Erythroblast (primary cell): ENCODE measurements around the gene ANKRD12.
"Not testable (repeated sequence)": the region's sequence is repeated elsewhere in the genome, so short reads cannot be mapped to it uniquely, and the experiment has no call there.

ENCODE experiments used
- DNase-seq, 2 experiments: peaks; one replicate each; lab custom pipeline; 2025; lab: John Stamatoyannopoulos, UW
- GATA1 ChIP-seq: IDR thresholded peaks from 2 replicates; pipeline ENCODE4 v1.6.1; 2011; ENCODE audit warnings: low read depth, mild to moderate bottlenecking, control low read depth, low read length, moderate library complexity
- POLR2A ChIP-seq: IDR thresholded peaks from 2 replicates; pipeline ENCODE4 v1.6.1; 2011; ENCODE audit warnings: mild to moderate bottlenecking, low read length

The ANKRD12 gene

DNA sequence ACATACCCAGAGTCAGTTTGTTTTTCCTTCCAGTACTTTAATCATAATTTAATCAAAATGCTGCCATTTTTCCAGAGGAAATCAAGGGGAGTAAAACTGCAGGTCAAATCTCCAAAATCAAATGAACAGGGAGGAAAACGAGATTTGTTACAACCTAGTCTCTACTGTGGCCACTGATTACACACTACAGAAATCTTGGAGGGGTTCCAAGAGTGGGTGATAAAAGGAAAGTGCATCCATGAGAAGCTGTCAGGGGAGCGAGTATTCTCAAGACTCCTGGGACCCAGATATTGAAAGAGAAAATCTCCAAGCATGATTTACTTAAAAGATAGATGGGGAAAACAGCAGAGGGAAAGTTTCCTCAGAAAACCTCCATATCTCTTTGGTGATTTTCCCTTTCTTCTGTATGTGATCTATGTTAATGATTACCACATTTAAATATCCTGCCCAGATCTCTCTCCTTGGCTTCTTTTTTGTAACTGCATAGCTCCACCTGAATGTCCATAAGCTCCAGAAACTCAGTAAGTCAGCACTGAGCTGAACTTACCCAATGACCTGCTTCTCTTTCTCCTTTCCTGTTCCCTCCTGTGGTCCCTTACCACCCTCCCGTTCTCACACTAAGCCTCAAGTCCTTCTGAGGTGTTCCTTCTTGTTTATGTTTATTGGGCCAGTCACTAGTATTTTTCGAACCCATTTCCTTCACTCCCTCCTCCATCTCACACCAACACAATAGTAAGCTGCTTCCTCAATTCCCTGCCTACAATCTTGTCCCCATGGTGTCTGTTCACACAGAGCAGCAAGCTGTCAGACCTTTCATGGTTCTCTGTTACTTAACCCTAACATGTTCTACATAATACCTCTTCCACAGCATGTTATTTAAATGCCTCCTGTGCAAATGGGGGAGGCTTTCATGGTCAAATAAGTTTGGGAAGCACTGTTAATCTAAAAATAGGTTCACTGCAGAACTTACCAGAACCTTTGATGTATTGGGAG lies 124.1 kb downstream of the ANKRD12 start:
- DNase-seq: no peak

DNA sequence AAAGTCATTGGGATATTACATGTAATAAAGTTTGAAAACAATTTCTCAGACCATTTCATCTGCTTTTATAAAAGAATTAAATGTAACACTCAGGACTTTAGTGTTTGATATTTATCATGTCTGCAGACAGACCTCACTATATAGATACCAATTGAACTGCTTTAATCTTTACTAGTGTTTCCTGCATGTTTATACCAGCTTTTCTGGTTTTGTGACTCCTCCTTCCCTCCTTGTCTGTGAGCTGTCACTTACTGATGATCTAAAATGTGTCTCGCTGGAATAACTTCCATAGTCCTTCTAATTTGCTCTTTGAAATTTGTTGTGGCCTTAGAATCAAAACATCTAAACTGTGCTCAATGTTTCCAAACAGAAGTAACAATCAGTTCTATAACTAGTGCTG lies 126.7 kb downstream of the ANKRD12 start:
- DNase-seq: no peak
- TF ChIP-seq GATA1: no peak
- TF ChIP-seq POLR2A: no peak

More for the DNA sequence above, 124.1 kb downstream of the ANKRD12 start:
- TF ChIP-seq POLR2A: no peak
- no peak for TF ChIP-seq GATA1

DNA sequence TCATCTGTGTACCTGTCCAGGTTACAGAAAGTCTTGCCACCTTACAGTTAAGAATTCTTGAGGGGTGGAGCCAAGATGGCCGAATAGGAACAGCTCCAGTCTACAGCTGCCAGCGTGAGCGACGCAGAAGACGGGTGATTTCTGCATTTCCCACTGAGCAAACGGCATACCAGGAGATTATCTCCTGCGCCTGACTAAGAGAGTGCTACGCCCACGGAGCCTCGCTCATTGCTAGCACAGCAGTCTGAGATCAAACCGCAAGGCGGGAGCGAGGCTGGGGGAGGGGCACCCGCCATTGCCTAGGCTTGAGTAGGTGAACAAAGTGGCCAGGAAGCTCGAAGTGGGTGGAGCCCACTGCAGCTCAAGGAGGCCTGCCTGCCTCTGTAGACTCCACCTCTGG lies 128.2 kb downstream of the ANKRD12 start:
- DNase-seq: not testable (repeated sequence)

DNA sequence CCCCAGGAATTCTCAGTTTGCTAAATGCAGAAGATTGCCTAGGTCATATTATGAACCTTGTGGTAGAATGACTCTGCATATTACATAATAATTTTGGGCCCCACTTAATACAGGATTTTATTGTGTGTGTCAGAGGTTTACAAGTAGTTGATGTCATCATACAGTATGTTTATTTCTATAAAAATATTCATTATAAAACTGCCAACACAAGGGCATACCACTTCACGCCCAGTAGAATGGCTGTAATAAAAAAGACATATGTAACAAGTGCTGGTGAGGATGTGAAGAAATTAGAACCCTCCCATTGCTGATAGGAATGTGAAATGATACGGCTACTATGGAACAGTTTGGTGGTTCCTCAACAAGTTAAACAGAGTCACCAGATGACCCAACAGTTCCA lies 136.6 kb downstream of the ANKRD12 start:
- TF ChIP-seq POLR2A: no peak
- TF ChIP-seq GATA1: no peak
- no peak for DNase-seq

DNA sequence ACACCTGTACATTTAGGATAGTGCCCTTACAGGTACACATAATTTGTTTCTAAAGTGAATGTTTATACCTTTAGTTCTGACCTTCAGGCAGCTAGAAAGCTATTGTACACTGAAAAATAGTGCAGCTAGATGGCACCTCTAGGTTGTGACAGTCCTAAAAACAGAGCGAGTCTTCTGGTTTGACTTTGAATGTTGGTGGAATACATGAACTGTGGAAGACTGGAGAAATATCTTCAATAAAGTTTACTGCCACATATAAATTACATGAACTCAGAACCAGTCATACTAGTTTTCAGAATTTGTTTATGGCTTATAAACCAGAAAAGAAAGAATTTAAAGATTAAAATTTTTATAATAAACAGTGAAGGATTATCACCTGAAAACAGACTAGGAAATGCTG lies 139.3 kb downstream of the ANKRD12 start:
- TF ChIP-seq GATA1 (no peak), POLR2A (no peak)
- DNase-seq: no peak

DNA sequence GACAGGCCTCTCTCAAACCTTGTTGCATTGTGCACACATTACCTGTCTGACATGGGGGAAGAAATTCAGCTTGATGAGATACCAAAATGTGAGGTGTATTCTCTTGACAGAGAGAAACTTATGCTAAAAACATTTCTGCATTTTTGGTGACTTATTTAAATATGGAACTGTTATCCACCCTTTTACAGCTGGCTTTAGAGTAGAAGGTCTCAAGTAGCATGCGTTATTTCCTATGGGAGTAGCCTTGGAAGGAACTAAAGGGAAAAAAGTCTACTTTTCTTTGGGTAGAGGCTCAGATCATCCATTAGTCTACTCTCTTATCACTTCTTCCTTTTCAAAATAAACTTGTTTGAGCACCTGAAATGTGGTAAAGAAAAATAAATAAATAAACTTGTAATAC lies 141.4 kb downstream of the ANKRD12 start:
- TF ChIP-seq GATA1 (no peak), POLR2A (no peak)

DNA sequence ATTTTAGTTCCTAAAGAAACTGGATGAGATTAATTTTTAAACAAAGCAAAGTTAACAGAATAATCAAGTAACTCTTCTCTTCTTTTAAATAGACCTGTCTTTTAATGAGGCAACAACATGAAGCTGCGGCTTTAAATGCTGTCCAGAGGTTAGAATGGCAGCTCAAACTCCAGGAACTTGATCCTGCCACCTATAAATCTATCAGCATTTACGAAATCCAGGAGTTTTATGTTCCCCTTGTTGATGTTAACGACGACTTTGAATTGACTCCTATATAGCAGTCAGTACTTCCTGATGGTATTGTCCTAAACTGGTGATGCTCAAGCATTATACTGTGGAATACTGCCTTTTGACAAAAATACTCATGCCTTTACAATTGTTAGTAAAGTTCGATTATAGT lies 144.3 kb downstream of the ANKRD12 start:
- TF ChIP-seq POLR2A: no peak
- TF ChIP-seq GATA1: no peak
- DNase-seq: no peak

More for the DNA sequence above, 141.4 kb downstream of the ANKRD12 start:
- DNase-seq: no peak

DNA sequence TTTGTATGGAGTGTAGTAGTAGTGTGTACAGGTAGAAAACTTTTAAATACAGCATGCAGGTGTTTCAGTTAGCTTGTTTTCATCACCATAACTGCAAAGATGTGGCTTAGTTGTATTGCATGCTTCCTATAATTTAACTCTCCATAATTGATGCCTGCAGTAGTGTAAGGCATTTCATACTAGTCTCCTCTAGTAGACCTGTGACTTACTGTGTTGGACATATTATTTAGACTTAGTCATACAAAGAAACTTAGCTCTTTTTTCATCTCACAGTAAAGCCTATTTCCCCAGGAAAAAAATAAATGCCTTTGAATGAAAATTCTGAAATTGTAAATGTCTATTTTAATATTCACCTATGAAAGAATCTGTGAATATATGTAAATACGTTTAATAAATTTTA lies 145.2 kb downstream of the ANKRD12 start:
- TF ChIP-seq POLR2A (no peak), GATA1 (no peak)
- no peak for DNase-seq

DNA sequence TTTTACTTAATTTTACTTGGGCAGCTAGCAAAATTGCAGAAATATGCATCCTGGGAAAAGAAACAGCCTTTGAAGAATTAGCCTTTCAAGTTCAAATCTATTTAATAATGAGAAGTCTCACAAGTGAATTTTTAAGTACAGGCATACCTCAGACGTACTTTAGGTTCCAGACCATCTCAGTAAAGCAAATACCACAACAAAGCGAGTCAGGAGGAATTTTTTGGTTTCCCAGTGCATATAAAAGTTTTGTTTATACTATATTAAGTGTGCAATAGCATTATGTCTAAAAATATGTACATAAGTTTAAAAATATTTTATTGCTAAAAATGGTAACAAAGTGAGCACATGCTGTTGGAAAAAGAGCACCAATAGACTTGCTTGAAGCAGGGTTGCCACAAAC lies 147.2 kb downstream of the ANKRD12 start:
- TF ChIP-seq GATA1 (no peak), POLR2A (no peak)
- DNase-seq: no peak

DNA sequence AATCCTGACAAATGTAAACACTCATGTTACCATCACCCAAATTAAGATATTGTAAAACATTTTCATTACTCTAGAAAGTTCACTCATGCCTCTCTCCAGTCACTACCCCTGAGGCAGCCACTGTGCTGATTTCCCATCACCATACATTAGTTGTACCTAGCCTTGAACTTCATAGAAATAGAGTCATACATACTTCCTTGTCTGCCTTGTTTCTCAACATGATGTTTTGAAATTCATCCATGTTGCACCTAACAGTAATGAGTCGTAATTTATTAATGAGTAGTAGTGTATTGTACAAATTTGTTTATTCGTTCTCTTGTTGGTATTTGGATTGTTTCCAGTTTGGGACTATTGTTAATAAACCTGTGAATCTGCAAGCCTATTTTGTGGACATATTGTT lies 149.0 kb downstream of the ANKRD12 start:
- TF ChIP-seq POLR2A (no peak), GATA1 (no peak)
- no peak for DNase-seq

DNA sequence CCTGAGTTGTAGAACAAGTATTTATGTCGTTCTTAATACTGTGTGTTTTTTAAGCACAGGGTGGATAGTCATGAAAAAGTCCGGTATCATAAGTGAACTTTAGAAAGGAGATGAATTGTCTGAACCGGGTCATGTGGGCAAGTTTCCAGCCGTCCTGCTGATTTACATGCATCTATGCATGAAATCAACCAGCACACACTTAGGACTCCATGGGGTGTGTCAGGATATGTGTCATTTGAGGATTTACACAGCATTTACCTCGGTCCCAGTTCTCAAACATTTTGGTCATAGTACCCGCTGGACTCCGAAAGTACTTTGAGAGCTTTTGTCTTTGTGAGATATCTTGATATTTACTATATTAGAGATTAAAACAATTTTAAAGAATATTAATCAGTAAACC lies 150.5 kb downstream of the ANKRD12 start:
- TF ChIP-seq GATA1 (no peak), POLR2A (no peak)
- DNase-seq: no peak

DNA sequence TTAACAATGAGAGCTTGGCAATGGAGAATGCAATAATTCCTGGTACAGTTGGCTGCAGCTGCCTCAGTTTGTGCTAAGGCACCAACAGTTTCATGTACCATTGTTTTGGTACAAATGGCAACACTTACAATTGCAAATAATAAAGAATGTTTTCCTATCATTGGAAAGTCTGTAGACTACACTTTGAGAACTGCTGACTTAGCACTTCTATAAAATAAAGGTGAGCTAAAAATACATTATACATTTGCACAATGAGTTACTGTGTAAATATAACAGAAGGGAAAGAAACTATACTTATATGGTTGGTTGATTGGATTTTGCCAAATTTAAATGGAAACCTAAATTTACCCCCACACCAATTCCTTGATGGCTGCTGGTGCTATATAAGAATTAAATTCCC lies 153.1 kb downstream of the ANKRD12 start:
- DNase-seq: no peak
- TF ChIP-seq GATA1 (no peak), POLR2A (no peak)

DNA sequence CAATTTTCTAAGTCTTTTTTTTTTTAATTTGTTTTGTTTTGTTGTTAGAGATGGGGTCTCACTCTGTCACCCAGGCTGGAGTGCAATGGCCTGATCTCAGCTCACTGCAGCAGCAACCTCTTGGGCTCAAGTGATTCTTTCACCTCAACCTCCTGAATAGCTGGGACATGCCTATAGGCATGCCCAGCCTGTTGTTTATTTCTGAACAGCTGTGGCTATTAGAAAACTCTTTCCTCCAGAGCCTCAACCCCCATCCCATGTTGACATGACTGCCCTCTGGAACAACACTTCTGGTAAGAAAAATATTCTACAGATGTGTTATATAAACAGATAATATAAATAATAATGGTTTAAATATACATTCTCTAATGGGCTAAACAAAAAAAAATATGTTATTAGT lies 153.6 kb downstream of the ANKRD12 start:
- no peak for DNase-seq
- TF ChIP-seq POLR2A: no peak

DNA sequence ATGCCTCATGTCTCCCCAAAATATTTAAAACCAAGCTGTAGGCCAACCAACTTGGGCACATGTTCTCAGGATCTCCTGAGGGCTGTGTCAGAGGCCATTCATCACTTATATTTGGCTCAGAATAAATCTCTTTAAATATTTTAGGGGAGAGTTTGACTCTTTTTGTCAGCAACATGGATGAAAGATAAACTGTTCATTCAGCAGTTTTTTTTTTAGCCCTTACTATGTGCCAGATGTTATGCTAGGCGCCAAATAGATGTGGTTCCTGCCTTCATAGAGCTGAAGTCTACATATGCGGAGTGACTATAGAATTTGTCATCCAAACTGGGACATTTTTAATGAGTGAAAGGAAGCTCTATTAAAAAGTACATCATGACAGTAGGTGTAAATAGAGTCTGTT lies 155.5 kb downstream of the ANKRD12 start:
- no peak for DNase-seq
- TF ChIP-seq GATA1: no peak
- TF ChIP-seq POLR2A: no peak

DNA sequence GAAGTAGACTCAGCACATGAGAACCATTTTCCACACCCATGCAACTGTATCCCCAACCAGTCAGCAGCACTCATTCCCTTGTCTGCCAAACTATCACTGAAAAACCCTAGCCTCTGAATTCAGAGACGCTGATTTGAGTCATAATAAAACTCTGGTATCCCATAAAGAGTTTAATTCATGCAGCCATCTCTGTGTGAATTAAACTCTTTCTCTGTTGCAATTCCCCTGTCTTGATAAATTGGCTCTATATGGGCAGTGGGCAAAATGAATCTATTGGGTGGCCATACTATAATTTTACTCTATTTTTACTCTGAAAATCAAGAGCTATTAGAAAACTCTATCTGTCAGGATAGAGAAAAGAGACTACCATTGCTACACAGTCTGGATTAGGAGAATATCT lies 157.4 kb downstream of the ANKRD12 start:
- DNase-seq: no peak
- TF ChIP-seq POLR2A: no peak
- TF ChIP-seq GATA1: no peak
